Measurements from ENCODE around the gene TUBE1.

Gene TUBE1

DNA sequence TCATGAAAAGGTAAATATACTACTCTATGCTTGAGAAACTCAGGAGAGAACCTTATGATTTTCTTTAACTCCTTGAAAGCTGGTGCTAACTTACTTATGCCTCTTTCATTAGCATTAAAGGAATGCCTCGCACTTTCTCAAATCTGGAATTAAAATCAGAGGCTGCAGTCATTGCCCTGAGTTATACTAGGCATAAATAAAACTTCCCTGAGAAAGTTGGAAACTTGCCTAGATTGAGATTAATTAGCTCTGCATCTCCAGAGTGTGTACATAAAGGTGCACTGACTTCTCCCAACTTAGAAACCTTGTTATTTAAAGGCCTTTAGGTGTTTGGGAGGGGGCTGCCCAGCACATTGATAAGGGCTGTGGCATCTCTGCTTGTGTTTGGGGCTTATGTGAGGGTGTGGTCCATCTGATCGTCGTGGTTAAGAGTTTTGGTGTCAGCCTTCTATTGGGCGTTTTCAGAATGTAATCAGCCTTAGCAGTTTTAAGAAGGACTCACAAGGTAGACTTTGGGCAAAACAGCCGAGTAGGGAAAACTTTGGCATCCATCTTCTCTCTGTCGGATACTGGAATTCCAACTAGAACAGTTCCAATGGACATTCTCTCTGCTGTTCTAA is 65.5 kb downstream of the TUBE1 start:
- Histone ChIP-seq H3K36me3 (ENCODE audit: insufficient read depth, low read length) (no peaks in the 10 kb centered on the region), H3K4me1 (ENCODE audit: insufficient read depth, low read length) (no peaks in the 10 kb centered on the region), H3K9me3 (ENCODE audit: insufficient read depth, low read depth, low read length) (0 out of 2 replicates have a peak, but pooled peaks cover 6% of the 10 kb centered on the region), H3K27ac (ENCODE audit: low read depth, low read length) (no peak overlapping the region), H3K4me3 (ENCODE audit: low read length) (no peak overlapping the region), H3K27me3 (ENCODE audit: insufficient read depth, low read length) (no peaks in the 10 kb centered on the region), H3K9ac (ENCODE audit: low read depth, low read length) (no peak overlapping the region)
- 86% methylated on average over 6 of the region's 6 CpGs for WGBS

Measured in HUES64 (cell line).